GM12878 (cell line): ENCODE results near the gene CENPW. TPM values are rescaled to one million over a fixed set of nuclear protein-coding genes. Genes with fewer than 3 reads are reported as not detected.
A peak's percentile ranks its signal among the peaks of the same experiment; 100 is the strongest.

Experiments used
- ATF2 ChIP-seq: IDR thresholded peaks from 2 replicates; pipeline ENCODE4 v1.6.1; 2012; ENCODE audit warnings: low read length, inconsistent platforms
- CUX1 ChIP-seq: IDR thresholded peaks from 2 replicates; pipeline ENCODE4 v1.6.1; 2012; ENCODE audit warnings: improper control_type of control experiment, low read depth, low read length; ENCODE audit not compliant: insufficient replicate concordance
- EZH2 ChIP-seq: IDR thresholded peaks from 2 replicates; pipeline ENCODE4 v1.6.1; 2012; ENCODE audit warnings: low read depth, mild to moderate bottlenecking, control low read depth, inconsistent platforms, low read length, borderline replicate concordance; ENCODE audit not compliant: control insufficient read depth
- GATAD2B ChIP-seq: fragments of 450-650 bp; conservative IDR thresholded peaks from 2 replicates; pipeline ENCODE4 v1.6.1; 2017; ENCODE audit warnings: low read depth, mild to moderate bottlenecking, moderate library complexity
- IRF3 ChIP-seq: fragments of 450-650 bp; IDR thresholded peaks from 2 replicates; pipeline ENCODE4 v1.6.1; 2014; ENCODE audit warnings: mild to moderate bottlenecking
- KDM1A ChIP-seq: fragments of 200-600 bp; sonication (generic); IDR thresholded peaks from 2 replicates; pipeline ENCODE4 v1.6.1; 2016; ENCODE audit warnings: borderline replicate concordance
- KLF5 ChIP-seq: fragments of 450-650 bp; IDR thresholded peaks from 2 replicates; pipeline ENCODE4 v1.6.1; 2014; ENCODE audit warnings: mild to moderate bottlenecking; ENCODE audit not compliant: partially characterized antibody
- MXI1 ChIP-seq: fragments of 150-350 bp; IDR thresholded peaks from 2 replicates; pipeline ENCODE4 v1.6.1; 2011; ENCODE audit warnings: low read depth, mild to moderate bottlenecking, inconsistent platforms, low read length, improper control_type of control experiment
- NFYA ChIP-seq: IDR thresholded peaks from 2 replicates; pipeline ENCODE4 v1.6.1; 2011; ENCODE audit warnings: low read depth, mild to moderate bottlenecking, low read length, improper control_type of control experiment, borderline replicate concordance
- NR2F1 ChIP-seq: fragments of 450-650 bp; conservative IDR thresholded peaks from 2 replicates; pipeline ENCODE4 v1.6.1; 2017; ENCODE audit warnings: mild to moderate bottlenecking
- PAX5 ChIP-seq: IDR thresholded peaks from 2 replicates; pipeline ENCODE4 v1.6.1; 2011; ENCODE audit warnings: low read depth, low read length, borderline replicate concordance
- SREBF2 ChIP-seq: IDR thresholded peaks from 2 replicates; pipeline ENCODE4 v1.6.1; 2012; ENCODE audit warnings: mild to moderate bottlenecking, low read length
- STAT3 ChIP-seq: IDR thresholded peaks from 2 replicates; pipeline ENCODE4 v1.6.1; 2011; ENCODE audit warnings: low read depth, low read length, improper control_type of control experiment
- SUPT20H ChIP-seq: IDR thresholded peaks from 2 replicates; pipeline ENCODE4 v1.6.1; 2011; ENCODE audit warnings: low read depth, mild to moderate bottlenecking, low read length, moderate library complexity, borderline replicate concordance; ENCODE audit not compliant: control insufficient read depth
- TAF1 ChIP-seq: IDR thresholded peaks from 2 replicates; pipeline ENCODE4 v1.6.1; 2011; ENCODE audit warnings: mild to moderate bottlenecking, low read depth, low read length, borderline replicate concordance
- ZBTB11 ChIP-seq: fragments of 450-650 bp; formaldehyde crosslinking; IDR thresholded peaks from 2 replicates; pipeline ENCODE4 v1.5.0; 2022; ENCODE audit warnings: mild to moderate bottlenecking, missing genetic modification characterization
- ZNF24 ChIP-seq: fragments of 450-650 bp; IDR thresholded peaks from 2 replicates; pipeline ENCODE4 v1.6.1; 2017; ENCODE audit warnings: antibody characterized with exemption, mild to moderate bottlenecking
- polyA plus RNA-seq, 11 experiments: library from polyadenylated mRNA; depleted of rRNA in 4 of 11; unstranded in 6 of 11; stranded (reverse) in 5 of 11; fragments of >200 nt; fragmentation: Nextera tagmentation in 4 of 11; fragmentation: Illumina TruSeq in 1 of 11; extraction: Ambion mirVana in 4 of 11; extraction: Trizol in 1 of 11; gene quantifications; 1 replicate in 1 of 11; 2 replicates in 10 of 11; pipeline versions ENCODE4 v1.2.1 to v1.2.3, GENCODE V29; 2011 to 2016; ENCODE audit warnings: inconsistent platforms in 2 of 11, missing spikeins in 2 of 11, low read depth in 1 of 11
- total RNA-seq, 4 experiments: library from RNA; depleted of rRNA in 3 of 4; stranded (reverse); fragments of >200 nt in 3 of 4; fragmentation: Illumina TruSeq in 1 of 4; extraction: Trizol in 1 of 4; gene quantifications; 2 replicates each; pipeline versions ENCODE4 v1.2.1 to v1.2.3, GENCODE V29; 2013 to 2021

Gene CENPW
- total and polyA plus RNA-seq, 10 of the 15 experiments (the other 5 are each of a cell fraction or from before 2014, with no cell fraction given), result 27.2 to 283 (median 66.8) TPM

- no peak for TF ChIP-seq ZBTB11 (CRISPR knock-in tag)
- TF ChIP-seq STAT3, result no peak
- no peak for TF ChIP-seq ZNF24
- TF ChIP-seq GATAD2B, result 0 out of 2 replicates have a peak, but pooled peaks have one; percentile 45
- no peak for TF ChIP-seq IRF3
- no peak for TF ChIP-seq EZH2
- no peak for TF ChIP-seq KLF5
- no peak for TF ChIP-seq SREBF2
- peak; percentile 51; the same call in 1 of the 2 replicates for TF ChIP-seq TAF1
- TF ChIP-seq CUX1, result no peak
- TF ChIP-seq PAX5, result peak; percentile 49; the same call in 1 of the 2 replicates
- TF ChIP-seq ATF2, result peak; percentile 73
- no peak for TF ChIP-seq NR2F1
- no peak for TF ChIP-seq KDM1A
- TF ChIP-seq SUPT20H, result no peak
- TF ChIP-seq MXI1, result peak; percentile 82
- TF ChIP-seq NFYA, result no peak
Observed at GRCh38 chr6:126339796-126340609, at the start of gene CENPW (continued).
